Upper lobe of left lung (tissue), 4 donors: ENCODE results near the gene ST8SIA2.

Experiments used
- EP300 ChIP-seq, 4 donors: sonication (generic); formaldehyde crosslinking; IDR thresholded peaks; one replicate each; pipeline ENCODE4 v1.5.1; 2017; ENCODE audit warnings: antibody characterized with exemption in 4 of 4, control low read depth in 2 of 4
- POLR2A ChIP-seq, 4 donors: fragments of 450-650 bp; IDR thresholded peaks; one replicate each; pipeline ENCODE4 v1.5.1; 2016 to 2017; ENCODE audit warnings: antibody characterized with exemption in 4 of 4, mild to moderate bottlenecking in 2 of 4
- TF ChIP-seq, protein P1 (sequence below), 6 experiments: fragments of 450-650 bp in 4 of 6; fragments of 200-600 bp in 2 of 6; sonication (generic) in 2 of 6; IDR thresholded peaks; one replicate each; pipeline ENCODE4 v1.5.1; 2016 to 2019; ENCODE audit warnings: antibody characterized with exemption in 6 of 6

DNA sequence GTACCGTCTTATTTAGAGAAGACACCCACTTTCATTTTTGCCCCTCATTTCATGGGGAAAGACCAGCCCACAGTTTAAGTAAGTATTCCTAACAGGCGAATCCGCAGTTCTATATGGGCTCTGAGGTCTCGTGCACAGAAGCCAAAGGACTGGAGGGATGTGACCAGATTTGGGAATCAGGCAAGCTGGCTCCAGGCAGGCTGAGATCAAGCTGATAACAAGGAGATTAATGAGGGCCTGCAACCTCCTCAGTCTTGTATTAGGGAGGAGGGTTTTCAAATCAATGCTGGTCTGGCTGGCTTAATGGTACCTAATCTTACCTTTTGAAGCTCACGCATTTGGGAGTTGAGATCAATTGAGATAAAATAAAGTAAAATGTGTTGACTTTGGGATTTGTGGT lies 15.3 kb downstream of the ST8SIA2 start:
- TF ChIP-seq POLR2A (IDR thresholded peaks at IDR 0.05) (no peak), EP300 (IDR thresholded peaks at IDR 0.05) (no peak)
- TF ChIP-seq, protein P1, sequence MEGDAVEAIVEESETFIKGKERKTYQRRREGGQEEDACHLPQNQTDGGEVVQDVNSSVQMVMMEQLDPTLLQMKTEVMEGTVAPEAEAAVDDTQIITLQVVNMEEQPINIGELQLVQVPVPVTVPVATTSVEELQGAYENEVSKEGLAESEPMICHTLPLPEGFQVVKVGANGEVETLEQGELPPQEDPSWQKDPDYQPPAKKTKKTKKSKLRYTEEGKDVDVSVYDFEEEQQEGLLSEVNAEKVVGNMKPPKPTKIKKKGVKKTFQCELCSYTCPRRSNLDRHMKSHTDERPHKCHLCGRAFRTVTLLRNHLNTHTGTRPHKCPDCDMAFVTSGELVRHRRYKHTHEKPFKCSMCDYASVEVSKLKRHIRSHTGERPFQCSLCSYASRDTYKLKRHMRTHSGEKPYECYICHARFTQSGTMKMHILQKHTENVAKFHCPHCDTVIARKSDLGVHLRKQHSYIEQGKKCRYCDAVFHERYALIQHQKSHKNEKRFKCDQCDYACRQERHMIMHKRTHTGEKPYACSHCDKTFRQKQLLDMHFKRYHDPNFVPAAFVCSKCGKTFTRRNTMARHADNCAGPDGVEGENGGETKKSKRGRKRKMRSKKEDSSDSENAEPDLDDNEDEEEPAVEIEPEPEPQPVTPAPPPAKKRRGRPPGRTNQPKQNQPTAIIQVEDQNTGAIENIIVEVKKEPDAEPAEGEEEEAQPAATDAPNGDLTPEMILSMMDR (IDR thresholded peaks at IDR 0.05): no peak
